ENCODE data around the gene CELA3B. TPM values are rescaled to one million over a fixed set of nuclear protein-coding genes. Genes with fewer than 3 reads are reported as not detected.
A peak's percentile ranks its signal among the peaks of the same experiment; 100 is the strongest.
"Not testable (repeated sequence)": the region's sequence is repeated elsewhere in the genome, so short reads cannot be mapped to it uniquely, and the experiment has no call there.

CELA3B gene
- total RNA-seq, 1 donor from 2014 or later: not detected

DNA sequence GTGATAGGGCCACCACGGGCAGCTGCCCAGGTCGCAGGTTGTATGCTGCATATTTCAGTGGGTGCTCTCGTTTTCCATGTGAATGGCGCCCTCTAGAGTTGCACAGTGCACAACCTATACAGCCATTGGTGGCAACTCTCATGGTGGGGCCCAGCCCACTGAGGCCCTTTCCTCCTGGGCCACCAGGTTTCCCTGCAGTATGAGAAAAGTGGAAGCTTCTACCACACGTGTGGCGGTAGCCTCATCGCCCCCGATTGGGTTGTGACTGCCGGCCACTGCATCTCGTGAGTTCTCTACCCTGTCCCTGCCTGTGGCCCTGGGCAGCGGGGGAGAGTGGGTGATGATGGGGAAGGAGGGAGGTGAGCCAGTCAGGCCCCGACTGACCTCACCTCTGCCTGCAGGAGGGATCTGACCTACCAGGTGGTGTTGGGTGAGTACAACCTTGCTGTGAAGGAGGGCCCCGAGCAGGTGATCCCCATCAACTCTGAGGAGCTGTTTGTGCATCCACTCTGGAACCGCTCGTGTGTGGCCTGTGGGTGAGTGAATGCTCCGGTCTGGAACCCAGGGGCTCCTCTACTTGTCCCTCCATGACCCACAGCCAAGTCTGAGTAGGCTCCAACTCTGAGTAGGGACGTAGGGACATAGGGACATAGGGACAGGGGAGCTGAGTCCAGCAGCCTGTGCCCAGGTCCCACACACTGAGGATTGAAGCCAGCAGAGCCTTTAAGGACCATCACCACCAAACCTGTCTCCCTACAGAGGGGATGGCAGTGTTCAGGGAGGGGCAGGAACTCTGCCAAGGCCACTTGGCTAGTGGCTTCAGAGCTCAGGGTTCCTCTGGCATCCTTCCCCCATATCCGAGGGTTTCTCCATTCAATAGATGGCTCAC is 28.7 kb downstream of the CELA3B start:
- DNase-seq (ENCODE audit: extremely low read depth, low read depth, low spot score): not testable (repeated sequence)

DNA sequence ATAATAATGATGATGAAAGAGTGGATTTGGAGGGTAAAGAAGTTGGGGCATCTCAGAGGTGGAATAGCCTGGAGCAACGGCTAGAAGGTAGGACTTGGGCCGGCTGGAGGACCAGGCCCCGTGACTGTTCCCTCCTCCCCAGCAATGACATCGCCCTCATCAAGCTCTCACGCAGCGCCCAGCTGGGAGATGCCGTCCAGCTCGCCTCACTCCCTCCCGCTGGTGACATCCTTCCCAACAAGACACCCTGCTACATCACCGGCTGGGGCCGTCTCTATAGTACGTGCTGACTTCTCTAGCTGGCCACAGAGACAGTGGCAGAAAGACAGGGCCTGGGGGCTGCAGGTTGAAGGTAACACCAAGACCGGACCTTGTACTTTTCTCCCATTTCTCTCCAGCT is 29.9 kb downstream of the CELA3B start:
- not testable (repeated sequence) for DNase-seq (ENCODE audit: extremely low read depth, low read depth, low spot score)

DNA sequence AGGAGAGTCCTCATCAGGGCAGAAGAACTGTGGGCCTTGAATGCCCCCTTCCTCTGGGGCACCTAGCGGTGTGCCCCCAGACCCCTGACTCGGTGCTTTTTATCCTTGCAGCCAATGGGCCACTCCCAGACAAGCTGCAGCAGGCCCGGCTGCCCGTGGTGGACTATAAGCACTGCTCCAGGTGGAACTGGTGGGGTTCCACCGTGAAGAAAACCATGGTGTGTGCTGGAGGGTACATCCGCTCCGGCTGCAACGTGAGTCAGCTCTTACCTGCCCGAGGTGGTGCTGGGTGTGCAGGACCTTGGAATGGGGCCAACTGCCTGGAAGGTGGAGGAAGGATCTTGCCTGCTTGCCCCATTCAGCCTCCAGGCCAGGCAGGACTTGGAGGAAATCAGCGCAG is 30.4 kb downstream of the CELA3B start:
- not testable (repeated sequence) for DNase-seq (ENCODE audit: extremely low read depth, low read depth, low spot score)

DNA sequence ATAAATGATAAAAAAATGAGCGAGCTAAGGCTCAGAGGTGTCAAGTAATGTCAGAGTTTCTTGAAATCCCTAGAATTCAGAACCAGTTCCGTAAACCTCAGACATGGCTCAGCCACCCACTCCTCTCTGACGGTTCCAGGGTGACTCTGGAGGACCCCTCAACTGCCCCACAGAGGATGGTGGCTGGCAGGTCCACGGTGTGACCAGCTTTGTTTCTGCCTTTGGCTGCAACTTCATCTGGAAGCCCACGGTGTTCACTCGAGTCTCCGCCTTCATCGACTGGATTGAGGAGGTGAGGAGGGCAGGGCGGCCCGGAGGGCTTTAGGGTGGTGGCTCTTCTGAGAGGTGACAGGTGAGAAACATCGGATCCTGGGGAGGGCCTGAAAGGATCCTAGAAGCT is 32.7 kb downstream of the CELA3B start:
- not testable (repeated sequence) for DNase-seq (ENCODE audit: extremely low read depth, low read depth, low spot score)

DNA sequence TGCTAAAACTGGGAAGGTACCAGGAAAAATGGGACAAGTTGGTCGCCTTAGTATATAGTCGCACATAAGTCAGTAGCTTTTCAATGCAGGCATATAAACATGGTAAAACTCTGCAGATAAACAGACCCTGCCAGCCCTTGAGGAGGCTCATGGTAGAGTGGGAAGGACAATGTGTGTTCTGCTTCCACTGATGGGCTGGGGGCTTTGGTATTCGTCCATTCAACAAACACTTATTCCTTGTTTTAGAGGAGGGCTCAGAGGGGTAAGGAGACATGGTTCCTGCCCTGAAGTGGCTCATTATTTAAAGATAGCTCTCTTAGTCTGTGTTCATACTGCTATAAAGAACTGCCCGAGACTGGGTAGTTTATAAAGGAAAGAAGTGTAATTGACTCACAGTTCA is 35.9 kb downstream of the CELA3B start:
- not testable (repeated sequence) for DNase-seq (ENCODE audit: extremely low read depth, low read depth, low spot score)

DNA sequence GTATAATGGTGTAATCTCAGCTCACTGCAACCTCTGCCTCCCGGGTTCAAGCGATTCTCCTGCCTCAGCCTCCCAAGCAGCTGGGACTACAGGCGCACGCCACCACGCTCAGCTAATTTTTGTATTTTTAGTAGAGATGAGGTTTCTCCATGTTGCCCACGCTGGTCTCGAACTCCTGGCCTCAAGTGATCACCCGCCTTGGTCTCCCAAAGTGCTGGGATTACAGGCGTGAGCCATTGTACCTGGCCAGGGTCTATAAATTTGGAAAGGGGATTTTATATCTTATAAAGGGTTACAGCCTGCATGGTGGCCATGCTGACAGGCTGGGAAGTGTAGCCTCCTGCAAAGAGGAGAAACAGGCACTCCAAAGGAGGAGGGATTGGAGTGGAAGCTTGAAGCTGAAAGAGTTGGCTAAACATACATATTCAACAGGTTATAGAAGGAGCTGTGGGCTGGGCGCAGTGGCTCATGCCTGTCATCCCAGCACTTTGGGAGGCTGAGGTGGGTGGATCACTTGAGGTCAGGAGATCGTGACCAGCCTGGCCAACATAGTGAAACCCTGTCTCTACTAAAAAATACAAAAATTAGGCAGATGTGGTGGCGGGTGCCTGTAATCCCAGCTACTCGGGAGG is 37.9 kb downstream of the CELA3B start:
- not testable (repeated sequence) for DNase-seq (ENCODE audit: extremely low read depth, low read depth, low spot score)

DNA sequence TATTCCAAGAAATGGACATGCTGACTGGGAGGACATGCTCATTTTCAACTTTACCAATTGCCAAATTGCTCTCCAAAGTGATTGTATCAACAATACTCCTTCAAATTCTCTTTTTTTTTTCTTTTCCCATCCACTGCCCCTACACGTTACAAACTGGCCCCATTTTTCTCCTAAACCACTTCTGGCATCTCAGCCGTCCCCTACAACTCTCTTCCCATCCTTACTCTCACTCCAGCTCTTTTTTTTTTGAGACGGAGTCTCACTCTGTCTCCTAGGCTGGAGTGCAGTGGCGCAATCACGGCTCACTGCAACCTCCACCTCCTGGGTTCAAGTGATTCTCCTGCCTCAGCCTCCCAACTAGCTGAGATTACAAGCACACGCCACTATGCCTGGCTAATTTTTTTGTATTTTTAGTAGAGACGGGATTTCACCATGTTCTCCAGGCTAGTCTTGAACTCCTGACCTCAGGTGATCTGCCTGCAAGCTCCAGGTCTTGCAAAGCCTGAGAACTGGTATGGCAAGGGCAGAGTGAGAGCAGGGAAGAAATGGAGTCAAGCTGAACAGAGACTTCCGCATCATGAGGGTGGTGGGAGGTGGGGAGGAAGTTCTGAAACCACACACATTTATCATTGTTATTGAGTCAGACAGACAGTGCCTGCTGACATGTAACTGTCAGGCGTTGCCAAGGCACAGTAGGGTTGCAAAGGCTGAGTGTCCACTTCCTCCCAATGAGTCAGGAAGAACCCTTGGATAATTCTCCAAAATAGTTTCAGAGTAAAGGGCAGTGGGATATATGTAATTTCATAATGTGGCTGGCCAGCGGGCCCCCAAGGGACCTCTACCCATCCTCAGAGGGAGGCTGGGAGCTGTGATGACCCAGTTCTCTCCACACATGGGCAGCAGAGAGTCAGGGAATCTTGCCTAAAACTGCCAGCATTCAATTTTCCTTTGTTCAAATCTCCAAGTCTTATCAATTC is 42.0 kb downstream of the CELA3B start:
- no peak for DNase-seq (ENCODE audit: extremely low read depth, low read depth, low spot score)

DNA sequence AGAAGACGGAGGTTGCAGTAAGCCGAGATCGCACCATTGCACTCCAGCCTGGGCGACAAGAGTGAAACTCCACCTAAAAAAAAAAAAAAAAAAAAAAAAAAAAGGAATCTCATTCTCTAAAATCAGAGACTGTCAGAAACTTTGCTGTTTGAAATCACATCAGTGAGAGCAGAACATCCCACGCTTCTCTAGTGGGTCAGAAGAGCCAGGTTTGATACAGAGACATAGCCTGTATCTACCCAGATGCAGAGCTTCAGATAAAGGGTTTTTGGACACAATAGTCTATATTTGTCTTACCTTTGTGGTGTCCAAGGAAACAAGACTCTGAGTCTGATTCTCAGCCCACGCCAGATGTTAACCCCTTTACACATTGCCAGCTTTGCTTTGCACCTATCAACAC is 44.2 kb downstream of the CELA3B start:
- no peak for DNase-seq (ENCODE audit: extremely low read depth, low read depth, low spot score)

DNA sequence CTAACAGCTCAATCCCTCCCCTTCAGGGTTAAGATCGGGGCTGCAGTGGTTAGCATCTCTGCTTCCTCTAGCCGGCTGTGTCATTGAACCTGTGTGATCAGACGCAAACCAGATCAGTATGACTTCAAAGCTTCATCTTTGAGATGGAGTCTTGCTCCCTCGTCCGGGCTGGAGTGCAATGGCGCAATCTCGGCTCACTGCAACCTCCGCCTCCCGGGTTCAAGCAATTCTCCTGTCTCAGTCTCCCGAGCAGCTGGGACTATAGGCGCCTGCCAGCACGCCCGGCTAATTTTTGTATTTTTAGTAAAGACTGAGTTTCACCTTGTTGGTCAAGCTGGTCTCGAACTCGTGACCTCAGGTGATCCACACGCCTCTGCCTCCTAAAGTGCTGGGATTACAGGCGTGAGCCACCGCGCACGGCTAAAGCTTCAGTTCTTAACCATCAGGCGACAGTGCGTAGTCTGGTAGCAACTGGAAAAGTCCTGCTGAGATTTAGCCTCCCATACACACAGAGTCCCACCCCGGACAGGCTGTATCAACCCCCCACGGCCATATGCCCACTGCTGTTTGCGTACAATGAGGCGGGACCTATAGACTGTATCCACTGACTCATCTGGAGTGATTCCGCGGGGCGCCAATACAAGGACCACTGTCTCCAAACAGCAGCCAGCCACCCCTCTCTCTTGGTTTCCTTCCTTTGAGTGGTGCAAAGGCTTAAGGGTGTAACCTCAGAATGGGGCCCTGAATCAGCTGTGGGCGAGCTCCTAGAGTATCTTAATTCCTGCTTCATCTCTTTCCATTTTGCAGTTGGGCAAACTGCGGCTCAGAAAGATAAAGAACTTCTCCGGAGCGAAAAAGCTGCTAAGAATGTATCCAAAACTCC is 47.9 kb downstream of the CELA3B start:
- DNase-seq (ENCODE audit: extremely low read depth, low read depth, low spot score): no peak

DNA sequence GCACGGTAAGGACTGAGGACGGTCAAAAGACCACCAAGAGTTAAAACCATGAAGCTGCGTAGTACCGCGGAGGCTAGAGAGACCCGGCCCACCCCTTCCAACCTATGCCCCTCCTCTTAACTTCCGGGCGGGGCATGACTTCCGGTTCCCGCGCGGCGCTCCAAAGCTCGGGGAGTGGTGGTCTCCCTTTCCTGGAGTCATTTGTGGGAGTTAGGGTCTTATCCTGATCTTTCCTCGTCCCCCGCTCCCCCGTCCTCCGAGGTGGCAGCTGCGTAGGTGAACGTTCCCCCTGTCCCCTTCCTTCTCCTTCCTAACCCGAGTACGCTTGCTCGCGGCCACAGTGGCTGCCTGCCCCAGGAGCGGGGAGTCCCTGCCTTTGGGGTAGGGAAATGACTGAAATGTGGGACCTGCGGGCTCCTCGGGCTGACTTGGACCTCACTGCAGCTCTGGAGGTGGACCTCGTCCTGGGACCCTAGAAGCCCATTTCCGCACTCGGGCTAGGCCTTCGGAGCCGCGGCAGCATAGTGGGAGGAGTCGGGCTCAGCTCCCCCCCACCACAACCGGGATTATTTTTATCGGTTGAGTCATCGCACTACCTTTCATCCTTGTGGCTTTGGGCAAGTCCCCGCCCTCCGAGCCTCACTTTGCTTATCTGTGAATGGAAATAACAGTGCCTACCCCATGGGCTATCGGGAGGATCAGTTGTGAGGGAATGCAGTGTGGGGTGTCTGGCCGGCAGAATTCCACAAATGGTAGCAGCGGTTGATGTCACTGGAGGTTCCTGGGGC is 48.7 kb downstream of the CELA3B start:
- peak; percentile 69 for DNase-seq (ENCODE audit: extremely low read depth, low read depth, low spot score)

DNA sequence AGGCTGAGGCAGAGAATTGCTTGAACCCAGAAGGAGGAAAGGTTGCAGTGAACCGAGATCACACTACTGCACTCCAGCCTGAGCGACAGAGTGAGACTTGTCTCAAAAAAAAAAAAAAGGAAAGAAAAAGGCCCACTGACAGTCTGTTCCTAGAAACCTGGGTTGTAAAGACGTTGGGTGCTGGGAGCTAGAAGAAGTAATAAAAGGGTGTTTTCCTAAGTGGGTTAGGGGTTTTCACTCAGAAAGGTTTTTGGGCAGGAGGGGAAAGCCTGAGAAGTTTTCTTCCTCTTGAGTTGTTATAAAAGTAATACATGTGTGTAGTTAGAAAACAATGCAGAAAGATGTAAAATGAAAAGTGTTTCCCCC is 50.1 kb downstream of the CELA3B start:
- no peak for DNase-seq (ENCODE audit: extremely low read depth, low read depth, low spot score)

DNA sequence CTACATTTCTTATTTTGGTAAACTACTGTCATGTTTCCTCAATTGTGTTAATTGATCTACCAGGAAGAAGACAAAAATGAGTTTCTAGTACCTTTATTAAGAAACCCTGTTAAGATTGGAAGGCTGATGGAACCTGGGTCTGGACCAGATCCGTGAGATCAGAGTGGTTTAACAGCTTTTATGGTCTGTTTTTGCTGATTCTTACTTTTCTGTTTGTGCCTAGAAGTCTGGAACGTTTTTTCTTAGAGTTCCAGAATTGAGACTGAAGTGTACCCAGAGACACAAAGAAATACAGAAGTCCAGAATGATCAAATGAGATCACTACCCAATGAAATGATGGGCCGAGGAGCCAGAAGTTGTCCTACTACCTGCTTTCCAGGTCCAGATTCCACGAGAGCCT is 53.2 kb downstream of the CELA3B start:
- no peak for DNase-seq (ENCODE audit: extremely low read depth, low read depth, low spot score)

DNA sequence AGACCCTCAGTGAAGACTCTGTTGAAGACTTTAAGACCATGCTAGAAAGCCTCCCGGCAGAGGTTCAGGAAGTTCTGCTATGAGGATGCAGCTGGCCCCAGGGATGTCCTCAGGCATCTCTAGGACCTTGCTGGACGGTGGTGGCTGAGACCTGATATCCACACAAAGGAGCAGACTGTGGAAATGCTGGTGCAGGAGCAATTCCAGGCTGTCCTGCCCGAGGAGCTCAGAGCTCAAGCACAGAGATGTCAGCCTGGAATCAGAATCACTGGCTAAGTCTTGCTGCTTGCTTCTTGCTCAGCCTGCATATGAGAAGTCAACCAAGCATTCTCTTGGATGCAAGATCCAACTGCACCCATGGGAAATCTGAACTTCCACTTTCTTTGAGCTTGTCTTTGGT is 53.7 kb downstream of the CELA3B start:
- no peak for DNase-seq (ENCODE audit: extremely low read depth, low read depth, low spot score)

DNA sequence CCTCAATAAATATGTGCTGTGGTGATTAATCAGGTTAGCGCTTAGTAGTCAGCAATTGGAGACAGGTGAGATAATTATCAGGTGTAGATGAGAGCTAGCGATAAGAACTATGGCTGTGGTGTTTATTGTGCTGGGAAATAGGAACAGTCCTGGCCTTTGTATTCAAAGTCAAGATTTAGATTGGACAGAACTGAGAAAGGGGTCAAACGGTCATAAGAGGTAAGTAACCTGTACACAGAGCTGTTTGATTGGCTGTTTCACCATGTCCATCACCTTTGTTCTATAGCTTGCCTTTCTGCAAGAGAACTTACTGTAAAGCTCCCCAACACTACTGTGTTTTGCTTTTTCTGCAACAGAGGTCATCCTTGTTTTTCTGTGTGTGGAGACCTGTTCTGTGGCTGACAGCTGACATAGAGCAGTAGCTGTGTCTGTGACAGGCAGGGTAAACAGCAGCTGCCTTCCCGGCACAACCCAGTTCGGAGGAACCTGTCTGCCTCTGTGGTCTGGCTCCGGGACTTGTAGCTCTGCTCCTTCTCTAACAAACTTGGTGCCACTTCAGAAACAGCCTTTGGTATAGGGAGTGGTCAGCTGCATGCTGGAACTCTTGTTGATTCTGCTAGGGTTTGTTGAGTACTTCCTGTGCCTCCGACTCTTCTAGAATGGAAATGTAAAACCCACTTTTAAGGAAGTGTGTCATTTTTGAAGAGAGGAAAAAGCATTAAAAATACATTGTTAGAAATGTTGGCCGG is 54.6 kb downstream of the CELA3B start:
- DNase-seq (ENCODE audit: extremely low read depth, low read depth, low spot score): no peak

DNA sequence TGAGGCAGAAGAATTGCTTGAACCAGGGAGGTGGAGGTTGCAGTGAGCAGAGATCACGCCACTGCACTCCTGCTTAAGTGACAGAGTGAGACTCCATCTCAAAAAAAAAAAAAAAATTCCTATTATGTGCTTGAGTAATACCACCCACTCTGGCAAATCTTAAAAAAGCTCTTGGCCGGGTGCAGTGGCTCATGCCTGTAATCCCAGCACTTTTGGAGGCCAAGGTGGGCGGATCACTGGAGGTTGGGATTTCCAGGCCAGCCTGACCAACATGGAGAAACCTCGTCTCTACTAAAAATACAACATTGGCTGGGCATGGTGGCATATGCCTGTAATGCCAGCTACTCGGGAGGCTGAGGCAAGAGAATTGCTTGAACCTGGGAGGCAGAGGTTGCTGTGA is 58.0 kb downstream of the CELA3B start:
- DNase-seq (ENCODE audit: extremely low read depth, low read depth, low spot score): not testable (repeated sequence)

DNA sequence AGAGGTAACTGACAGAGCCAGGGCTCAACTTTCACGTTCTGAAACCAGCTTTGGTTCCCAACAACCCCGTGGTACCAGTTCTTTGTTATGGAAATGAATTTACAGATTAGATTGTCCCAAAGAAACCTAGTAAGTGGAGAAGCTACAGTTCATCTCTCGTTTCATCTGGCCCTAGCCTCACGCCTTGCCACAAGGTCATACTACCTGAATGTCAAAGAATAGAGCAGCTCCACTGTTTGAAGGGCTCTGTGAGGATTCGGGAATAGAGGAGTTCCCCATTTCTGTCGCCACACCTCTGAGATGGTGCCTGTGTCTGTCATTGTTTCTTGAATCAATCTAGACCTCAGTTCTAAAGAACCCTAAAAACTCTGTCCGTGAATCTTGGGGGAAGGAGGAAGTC is 60.7 kb downstream of the CELA3B start:
- DNase-seq (ENCODE audit: extremely low read depth, low read depth, low spot score): no peak

DNA sequence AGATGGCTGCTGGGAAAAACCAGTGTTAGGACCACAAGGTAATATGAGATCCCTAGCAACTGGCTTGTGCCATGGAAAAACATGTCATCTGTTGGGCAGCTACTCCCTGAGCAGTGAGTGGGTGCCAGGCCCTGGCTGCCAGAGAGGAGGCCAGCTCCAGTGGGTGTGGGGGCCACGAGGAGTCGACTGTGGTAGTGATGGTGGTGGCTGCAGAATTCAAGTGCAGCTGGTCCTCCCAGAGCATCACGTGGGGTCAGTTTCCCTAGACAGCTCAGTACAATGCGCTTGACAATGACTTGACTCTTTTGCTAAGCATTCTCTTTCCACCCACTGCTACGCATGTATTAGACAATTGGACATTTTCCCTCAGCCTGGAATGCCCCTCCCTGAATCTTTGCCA is 61.2 kb downstream of the CELA3B start:
- DNase-seq (ENCODE audit: extremely low read depth, low read depth, low spot score): no peak

Data from glomerular endothelial cell (primary cell).